Panc1 (cell line): ENCODE results near the gene PJA2. TPM values are rescaled to one million over a fixed set of nuclear protein-coding genes. Genes with fewer than 3 reads are reported as not detected.

Experiments
- ATAC-seq: fragments of 200-7000 bp; cut with Tn5 transposase; 2 replicates; pipeline ENCODE4 v1.9.1; 2020; ENCODE audit warnings: mild to moderate bottlenecking, moderate library complexity
- BruUV-seq: library from RNA; stranded (reverse); fragments of 400-500 nt; replicated peaks from 2 replicates; lab custom pipeline; 2021; lab: Mats Ljungman, UMichigan
- CTCF ChIA-PET: fragments of 300-600 bp; sonication (Branson Sonifier 250); formaldehyde crosslinking; loops from one replicate; lab custom pipeline; 2022; ENCODE audit warnings: antibody characterized with exemption; lab: Charles Lee
- POLR2A ChIA-PET: fragments of 300-600 bp; sonication (Branson Sonifier 250); formaldehyde crosslinking; loops from one replicate; lab custom pipeline; 2022; ENCODE audit warnings: antibody characterized with exemption; lab: Charles Lee
- DNase-seq: peaks from one replicate; pipeline ENCODE4 v3.0.0-alpha.2; 2010; ENCODE audit warnings: low read depth, low spot score
- H3K27ac ChIP-seq: 2 replicates; pipeline ENCODE4 v1.5.1; 2011; ENCODE audit warnings: mild to moderate bottlenecking, low read length, inconsistent platforms
- H3K27me3 ChIP-seq: fragments of 200-500 bp; sonication (Bioruptor generic); 2 replicates; pipeline ENCODE4 v1.6.0; 2014; ENCODE audit warnings: low read length, inconsistent platforms; ENCODE audit not compliant: control insufficient read depth, insufficient read depth
- H3K36me3 ChIP-seq: fragments of 200-500 bp; sonication (Bioruptor generic); 2 replicates; pipeline ENCODE4 v1.5.1; 2014; ENCODE audit warnings: inconsistent platforms, mild to moderate bottlenecking, low read length, moderate library complexity; ENCODE audit not compliant: control insufficient read depth, insufficient read depth
- H3K4me1 ChIP-seq: 2 replicates; pipeline ENCODE4 v1.5.1; 2011; ENCODE audit warnings: inconsistent platforms, mild to moderate bottlenecking, low read length, moderate library complexity; ENCODE audit not compliant: control insufficient read depth, insufficient read depth
- H3K4me3 ChIP-seq, 2 experiments: 2 replicates each; pipeline ENCODE4 v1.5.1; 2011 to 2012; ENCODE audit warnings: low read depth in 2 of 2, low read length in 2 of 2, mild to moderate bottlenecking in 2 of 2, inconsistent platforms in 1 of 2, moderate library complexity in 1 of 2
- H3K9me3 ChIP-seq: fragments of 200-500 bp; sonication (Bioruptor generic); 2 replicates; pipeline ENCODE4 v1.5.1; 2014; ENCODE audit warnings: low read depth, mild to moderate bottlenecking, inconsistent platforms, low read length, moderate library complexity; ENCODE audit not compliant: control insufficient read depth, insufficient read depth
- CTCF ChIP-seq: fragments of 450-650 bp; IDR thresholded peaks from 2 replicates; pipeline ENCODE4 v1.5.1; 2017; ENCODE audit warnings: mild to moderate bottlenecking
- POLR2AphosphoS5 ChIP-seq: IDR thresholded peaks from 2 replicates; pipeline ENCODE4 v1.6.1; 2012; ENCODE audit warnings: mild to moderate bottlenecking, low read depth, low read length, moderate library complexity
- REST ChIP-seq, 2 experiments: IDR thresholded peaks; 2 replicates each; pipeline ENCODE4 v1.6.1; 2011 to 2012; ENCODE audit warnings: low read depth in 2 of 2, control low read depth in 1 of 2, low read length in 1 of 2, mild to moderate bottlenecking in 1 of 2, moderate library complexity in 1 of 2; ENCODE audit not compliant: insufficient read depth in 1 of 2
- SIN3A ChIP-seq: IDR thresholded peaks from 2 replicates; pipeline ENCODE4 v1.6.1; 2012; ENCODE audit warnings: low read depth, mild to moderate bottlenecking, low read length, moderate library complexity, borderline replicate concordance; ENCODE audit not compliant: insufficient read depth
- TCF7L2 ChIP-seq: IDR thresholded peaks from 2 replicates; pipeline ENCODE4 v1.6.1; 2011; ENCODE audit warnings: mild to moderate bottlenecking, low read depth, low read length, inconsistent platforms
- in situ Hi-C: cut with HindIII; loops from 2 replicates; pipeline ENCODE4 v1.10.0; 2016; ENCODE audit warnings: low sequenced_read_pairs, low pct_unique_long_range_greater_than_20kb
- intact Hi-C: fragments of 100-400 bp; cut with micrococcal nuclease; formaldehyde crosslinking; loops from one replicate; pipeline ENCODE4 v1.10.0; 2022; ENCODE audit not compliant: unreplicated experiment
- total RNA-seq: library from RNA; stranded (reverse); gene quantifications from one replicate; pipeline ENCODE4 v1.2.1, GENCODE V29; 2021; ENCODE audit not compliant: unreplicated experiment

PJA2 gene
- total RNA-seq, 1 experiment from 2014 or later: 33.6 TPM

GRCh38 chr5:109374625-109375024 is 35.1 kb downstream of the PJA2 start:
- no peak overlapping the region for H3K27ac ChIP-seq
- intact Hi-C loops: no loop called here
- DNase-seq (no peak), ATAC-seq (no peak)
- H3K36me3 ChIP-seq: 0 out of 2 replicates have a peak, but pooled peaks cover 3% of the 10 kb centered on the region
- CTCF ChIA-PET: no interaction called here
- no TSS peak for BruUV-seq
- POLR2A ChIA-PET: no interaction called here
- H3K4me1 ChIP-seq: no peaks in the 10 kb centered on the region
- H3K4me3 ChIP-seq: no peak overlapping the region
- TF ChIP-seq TCF7L2 (no peak), CTCF (peak; percentile 13; the same call in 1 of the 2 replicates)
- H3K27me3 ChIP-seq: no peaks in the 10 kb centered on the region
- in situ Hi-C loops: no loop called here
- H3K9me3 ChIP-seq: no peaks in the 10 kb centered on the region

GRCh38 chr5:109373932-109374331 is 35.8 kb downstream of the PJA2 start:
- POLR2A ChIA-PET: no interaction called here
- ATAC-seq (no peak), DNase-seq (no peak)
- CTCF ChIA-PET: no interaction called here
- no peak overlapping the region for H3K4me3 ChIP-seq
- no peaks in the 10 kb centered on the region for H3K4me1 ChIP-seq
- H3K27ac ChIP-seq: no peak overlapping the region
- 0 out of 2 replicates have a peak, but pooled peaks cover 3% of the 10 kb centered on the region for H3K36me3 ChIP-seq
- no TSS peak for BruUV-seq
- no peaks in the 10 kb centered on the region for H3K9me3 ChIP-seq
- no peak for TF ChIP-seq SIN3A
- no peak for TF ChIP-seq POLR2AphosphoS5
- no peak for TF ChIP-seq REST (IDR thresholded peaks at IDR 0.05; ENCODE audit: insufficient read depth in 1 of 2, low read depth in 2 of 2, low read length in 1 of 2)
- TF ChIP-seq TCF7L2: no peak
- TF ChIP-seq CTCF: no peak
- no peaks in the 10 kb centered on the region for H3K27me3 ChIP-seq
- intact Hi-C loops: no loop called here
- in situ Hi-C loops: no loop called here
